D341Med (cell line): ENCODE measurements around the gene COL23A1.
A peak's percentile ranks its signal among the peaks of the same experiment; 100 is the strongest.

ENCODE experiments used
- DNase-seq: peaks from one replicate; pipeline ENCODE4 v3.0.0; 2012; ENCODE audit warnings: low spot score

COL23A1 gene

GRCh38 chr5:178282391-178282790, 307.8 kb downstream of the COL23A1 start:
- no peak for DNase-seq

- no peak for DNase-seq
These were observed 308.9 kb downstream of the COL23A1 start for GRCh38 chr5:178281331-178281730.

GRCh38 chr5:178280631-178281030, 309.6 kb downstream of the COL23A1 start:
- DNase-seq: no peak

- peak; percentile 86 for DNase-seq
These were observed 310.3 kb downstream of the COL23A1 start for GRCh38 chr5:178279723-178280438.

- no peak for DNase-seq
These were observed 311.0 kb downstream of the COL23A1 start for GRCh38 chr5:178279026-178279722.

- no peak for DNase-seq
These were observed 311.7 kb downstream of the COL23A1 start for GRCh38 chr5:178278358-178279023.

- DNase-seq: no peak
These were observed 312.3 kb downstream of the COL23A1 start for GRCh38 chr5:178277866-178278265.

GRCh38 chr5:178277346-178277745, 312.8 kb downstream of the COL23A1 start:
- no peak for DNase-seq

- no peak for DNase-seq
These were observed 315.2 kb downstream of the COL23A1 start for GRCh38 chr5:178274781-178275537.

- DNase-seq: no peak
These were observed 316.3 kb downstream of the COL23A1 start for GRCh38 chr5:178273665-178274541.

- DNase-seq: no peak
These were observed 317.2 kb downstream of the COL23A1 start for GRCh38 chr5:178273041-178273440.

- no peak for DNase-seq
These were observed 317.6 kb downstream of the COL23A1 start for GRCh38 chr5:178272591-178272990.

- no peak for DNase-seq
These were observed 318.3 kb downstream of the COL23A1 start for GRCh38 chr5:178271726-178272479.

- DNase-seq: no peak
These were observed 319.0 kb downstream of the COL23A1 start for GRCh38 chr5:178271231-178271630.

GRCh38 chr5:178269499-178269898, 320.7 kb downstream of the COL23A1 start:
- DNase-seq: no peak

GRCh38 chr5:178267876-178268275, 322.3 kb downstream of the COL23A1 start:
- no peak for DNase-seq

- no peak for DNase-seq
These were observed 322.9 kb downstream of the COL23A1 start for GRCh38 chr5:178267245-178267644.

- DNase-seq: no peak
These were observed 323.6 kb downstream of the COL23A1 start for GRCh38 chr5:178266581-178266980.

- DNase-seq: no peak
These were observed 324.4 kb downstream of the COL23A1 start for GRCh38 chr5:178265746-178266145.

GRCh38 chr5:178264044-178264443, 326.1 kb downstream of the COL23A1 start:
- no peak for DNase-seq
